GM12891 (cell line): ENCODE data around the gene PTPRG.

ENCODE experiments used
- POLR2A ChIP-seq: IDR thresholded peaks from 2 replicates; pipeline ENCODE4 v1.6.1; 2011; ENCODE audit warnings: low read depth, low read length, control low read depth
- POLR2AphosphoS5 ChIP-seq: IDR thresholded peaks from 2 replicates; pipeline ENCODE4 v1.6.1; 2011; ENCODE audit warnings: low read depth, low read length, control low read depth
- POU2F2 ChIP-seq: IDR thresholded peaks from 2 replicates; pipeline ENCODE4 v1.6.1; 2011; ENCODE audit warnings: low read depth, mild to moderate bottlenecking, control low read depth, low read length, moderate library complexity

DNA sequence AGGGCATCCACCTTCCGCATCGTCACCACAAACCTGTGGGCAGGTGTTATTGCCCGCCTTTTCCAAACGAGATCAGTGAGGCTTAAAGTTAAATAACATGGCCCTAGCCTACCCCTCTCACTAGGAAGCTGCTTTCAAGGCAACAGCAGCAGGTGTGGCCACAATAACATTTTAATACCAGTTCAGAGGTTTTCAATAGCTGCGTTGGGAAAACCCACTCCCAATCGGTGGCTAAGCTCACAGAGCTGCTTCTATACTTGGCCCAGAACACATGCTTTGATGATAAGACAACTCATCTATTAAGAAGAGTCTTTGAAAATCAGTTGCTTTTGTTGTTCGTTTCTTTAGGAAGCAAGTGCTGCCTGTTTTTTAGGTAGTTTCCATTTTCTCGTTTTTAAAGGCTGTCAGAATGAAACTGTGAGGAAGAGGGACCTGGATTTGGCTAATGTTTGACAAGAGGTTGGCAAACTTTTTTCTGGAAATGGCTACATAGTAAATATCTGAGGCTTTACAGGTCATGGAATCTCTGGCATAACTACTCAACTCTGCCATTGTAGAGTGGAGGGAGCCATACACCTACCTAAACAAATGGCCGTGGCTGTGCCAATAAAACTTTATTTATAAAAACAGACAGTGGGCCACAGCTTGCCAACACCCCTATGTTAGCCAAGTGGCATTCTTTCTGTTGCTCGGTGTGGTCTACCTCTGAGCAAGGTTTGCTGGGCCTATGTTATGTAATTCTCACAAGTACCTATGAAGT, 632.4 kb downstream of the PTPRG start:
- TF ChIP-seq POLR2A (no peak), POLR2AphosphoS5 (no peak), POU2F2 (no peak)
